Right hindlimb (tissue), 1 donor: Measurements from ENCODE around the gene PTH1R.
"Not testable (repeated sequence)": the region's sequence is repeated elsewhere in the genome, so short reads cannot be mapped to it uniquely, and the experiment has no call there.

Experiments used
- DNase-seq: peaks from one replicate; pipeline ENCODE4 v3.0.0-alpha.2; 2018

PTH1R gene

GRCh38 chr3:46901591-46902187 is 24.2 kb downstream of the PTH1R start:
- peak; percentile 20 for DNase-seq

GRCh38 chr3:46902188-46902631 is 24.7 kb downstream of the PTH1R start:
- DNase-seq, result peak; percentile 13

- DNase-seq, result peak; percentile 36
These were observed 26.1 kb downstream of the PTH1R start for GRCh38 chr3:46903341-46904302.

GRCh38 chr3:46904303-46905212 is 27.0 kb downstream of the PTH1R start:
- DNase-seq, result peak; percentile 24

GRCh38 chr3:46905213-46905560 is 27.7 kb downstream of the PTH1R start:
- peak; percentile 18 for DNase-seq

- DNase-seq, result peak; percentile 28
These were observed 28.3 kb downstream of the PTH1R start for GRCh38 chr3:46905661-46906451.

- DNase-seq, result peak; percentile 27
These were observed 29.0 kb downstream of the PTH1R start for GRCh38 chr3:46906471-46907058.

GRCh38 chr3:46907271-46907670 is 29.8 kb downstream of the PTH1R start:
- DNase-seq, result peak; percentile 27

- no peak for DNase-seq
These were observed 30.4 kb downstream of the PTH1R start for GRCh38 chr3:46907960-46908293.

- DNase-seq, result peak; percentile 75
These were observed 30.9 kb downstream of the PTH1R start for GRCh38 chr3:46908294-46908985.

- DNase-seq, result no peak
These were observed 31.5 kb downstream of the PTH1R start for GRCh38 chr3:46908986-46909534.

- peak; percentile 93 for DNase-seq
These were observed 32.1 kb downstream of the PTH1R start for GRCh38 chr3:46909535-46910161.

- DNase-seq, result peak; percentile 18
These were observed 32.7 kb downstream of the PTH1R start for GRCh38 chr3:46910166-46910760.

- not testable (repeated sequence) for DNase-seq
These were observed 33.4 kb downstream of the PTH1R start for GRCh38 chr3:46910914-46911313.

GRCh38 chr3:46912986-46913385 is 35.5 kb downstream of the PTH1R start:
- no peak for DNase-seq

- DNase-seq, result peak; percentile 40
These were observed 36.1 kb downstream of the PTH1R start for GRCh38 chr3:46913644-46914043.

- DNase-seq, result no peak
These were observed 37.3 kb downstream of the PTH1R start for GRCh38 chr3:46914849-46915248.

GRCh38 chr3:46915297-46915822 is 37.8 kb downstream of the PTH1R start:
- DNase-seq, result no peak

GRCh38 chr3:46916278-46916677 is 38.8 kb downstream of the PTH1R start:
- DNase-seq, result no peak

- no peak for DNase-seq
These were observed 39.3 kb downstream of the PTH1R start for GRCh38 chr3:46916799-46917198.
